A549 (cell line): ENCODE results near the gene ADH4. TPM values are rescaled to one million over a fixed set of nuclear protein-coding genes. Genes with fewer than 3 reads are reported as not detected.
A peak's percentile ranks its signal among the peaks of the same experiment; 100 is the strongest.
"Not testable (repeated sequence)": the region's sequence is repeated elsewhere in the genome, so short reads cannot be mapped to it uniquely, and the experiment has no call there.

Experiments
- ATAC-seq, 2 experiments: fragments of 200-7000 bp in 1 of 2; fragments of >200 bp in 1 of 2; cut with Nextera tagmentation in 1 of 2; cut with Tn5 transposase in 1 of 2; 3 replicates each; pipeline versions ENCODE4 v1.8.0 to v1.9.1; 2018 to 2020; ENCODE audit warnings: mild to moderate bottlenecking in 1 of 2, moderate library complexity in 1 of 2
- CTCF ChIA-PET: fragments of 300-600 bp; sonication (Branson Sonifier 250); formaldehyde crosslinking; extraction: SDS; loops from one replicate; lab custom pipeline; 2021; ENCODE audit warnings: antibody characterized with exemption, inconsistent platforms; lab: Yijun Ruan, JAX
- POLR2A ChIA-PET: fragments of 350-600 bp; formaldehyde crosslinking; extraction: SDS; loops from one replicate; lab custom pipeline; 2021; ENCODE audit warnings: antibody characterized with exemption, inconsistent platforms; lab: Yijun Ruan, JAX
- DNase-seq, 2 experiments: peaks; one replicate each; pipeline versions ENCODE4 v3.0.0 to v3.0.0-alpha.2; 2011 to 2016; ENCODE audit warnings: low read depth in 1 of 2, low spot score in 1 of 2
- FAIRE-seq: peaks from 2 replicates; lab custom pipeline; 2011; peaks lifted over from hg19 to GRCh38; lab: Jason Lieb, UNC
- H3K27ac ChIP-seq, 2 experiments: fragments of >200 bp; sonication (Bioruptor Twin); formaldehyde crosslinking; 3 replicates each; pipeline ENCODE4 v1.5.1; 2016 to 2017
- H3K4me1 ChIP-seq: fragments of >200 bp; sonication (Bioruptor Twin); formaldehyde crosslinking; 3 replicates; pipeline ENCODE4 v1.6.1; 2016
- H3K4me2 ChIP-seq: fragments of >200 bp; sonication (Bioruptor Twin); formaldehyde crosslinking; 3 replicates; pipeline ENCODE4 v1.6.1; 2016
- H3K4me3 ChIP-seq: fragments of >200 bp; sonication (Bioruptor Twin); formaldehyde crosslinking; 3 replicates; pipeline ENCODE4 v1.5.1; 2016
- H3K9me3 ChIP-seq: fragments of >200 bp; sonication (Bioruptor Twin); formaldehyde crosslinking; 3 replicates; pipeline ENCODE4 v1.6.1; 2016
- BHLHE40 ChIP-seq: IDR thresholded peaks from 2 replicates; pipeline ENCODE4 v1.6.1; 2012; ENCODE audit warnings: low read depth, low read length, inconsistent platforms
- CEBPB ChIP-seq, 2 experiments: fragments of >200 bp in 1 of 2; sonication (Bioruptor Twin) in 1 of 2; formaldehyde crosslinking in 1 of 2; IDR thresholded peaks; 2 replicates each; pipeline ENCODE4 v1.6.1; 2012 to 2016
- CHD4 ChIP-seq: fragments of 200-600 bp; sonication (generic); IDR thresholded peaks from 2 replicates; pipeline ENCODE4 v1.6.1; 2016; ENCODE audit warnings: antibody characterized with exemption, mild to moderate bottlenecking, borderline replicate concordance
- EHMT2 ChIP-seq: fragments of 200-600 bp; sonication (generic); IDR thresholded peaks from 2 replicates; pipeline ENCODE4 v1.6.1; 2016; ENCODE audit warnings: antibody characterized with exemption, low read depth, mild to moderate bottlenecking, moderate library complexity
- EP300 ChIP-seq, 2 experiments: fragments of >200 bp; sonication (Bioruptor Twin); formaldehyde crosslinking; IDR thresholded peaks; 2 replicates in 1 of 2; 3 replicates in 1 of 2; pipeline ENCODE4 v1.6.1; 2016 to 2017
- HEYL ChIP-seq: fragments of 250-450 bp; sonication (Bioruptor Pico); IDR thresholded peaks from 2 replicates; pipeline ENCODE4 v1.8.0; 2021; ENCODE audit warnings: mild to moderate bottlenecking, moderate library complexity
- HOXB13 ChIP-seq: fragments of 250-450 bp; sonication (Bioruptor Pico); IDR thresholded peaks from 2 replicates; pipeline ENCODE4 v1.5.0; 2020; ENCODE audit warnings: low read depth, mild to moderate bottlenecking, moderate library complexity
- HOXB5 ChIP-seq: fragments of 250-450 bp; sonication (Bioruptor Pico); IDR thresholded peaks from 2 replicates; pipeline ENCODE4 v1.5.0; 2020; ENCODE audit warnings: mild to moderate bottlenecking, moderate library complexity
- JUNB ChIP-seq: fragments of >200 bp; sonication (Bioruptor Twin); formaldehyde crosslinking; IDR thresholded peaks from 2 replicates; pipeline ENCODE4 v1.6.1; 2016
- MAFK ChIP-seq: fragments of 450-650 bp; IDR thresholded peaks from 2 replicates; pipeline ENCODE4 v1.6.1; 2014; ENCODE audit not compliant: partially characterized antibody
- MYC ChIP-seq: IDR thresholded peaks from 2 replicates; pipeline ENCODE4 v1.6.1; 2012; ENCODE audit warnings: mild to moderate bottlenecking, inconsistent platforms, low read length, improper control_type of control experiment, borderline replicate concordance
- NPAS2 ChIP-seq: fragments of 250-450 bp; sonication (Bioruptor Pico); IDR thresholded peaks from 2 replicates; pipeline ENCODE4 v1.8.0; 2022; ENCODE audit warnings: mild to moderate bottlenecking, moderate library complexity, borderline replicate concordance
- NR3C1 ChIP-seq: fragments of >200 bp; sonication (Bioruptor Twin); formaldehyde crosslinking; IDR thresholded peaks from 3 replicates; pipeline ENCODE4 v1.6.1; 2017
- RARB ChIP-seq: fragments of 250-450 bp; sonication (Bioruptor Pico); IDR thresholded peaks from 2 replicates; pipeline ENCODE4 v1.8.0; 2021; ENCODE audit warnings: mild to moderate bottlenecking, moderate library complexity
- RNF2 ChIP-seq: fragments of 200-600 bp; sonication (generic); IDR thresholded peaks from 2 replicates; pipeline ENCODE4 v1.6.1; 2016; ENCODE audit warnings: low read depth, mild to moderate bottlenecking, antibody characterized with exemption, moderate library complexity, borderline replicate concordance
- TFCP2L1 ChIP-seq: fragments of 250-450 bp; sonication (Bioruptor Pico); IDR thresholded peaks from 2 replicates; pipeline ENCODE4 v1.5.0; 2021; ENCODE audit warnings: mild to moderate bottlenecking
- TP53 ChIP-seq: fragments of 250-450 bp; sonication (Bioruptor Pico); IDR thresholded peaks from 2 replicates; pipeline ENCODE4 v1.5.0; 2021; ENCODE audit warnings: mild to moderate bottlenecking, moderate library complexity
- ZFP36 ChIP-seq: fragments of 450-650 bp; IDR thresholded peaks from 2 replicates; pipeline ENCODE4 v1.6.1; 2014; ENCODE audit warnings: borderline replicate concordance; ENCODE audit not compliant: partially characterized antibody
- WGBS: methylation state at CpG from one replicate; pipeline ENCODE4 v1.1.6; 2017; ENCODE audit errors: missing lambda C conversion rate; 5-methylcytosine and 5-hydroxymethylcytosine counted together
- polyA plus RNA-seq, 4 experiments: library from polyadenylated mRNA; depleted of rRNA in 3 of 4; stranded (reverse); fragments of >200 nt; fragmentation: RNase III in 1 of 4; extraction: RNeasy Plus Mini Kit Qiagen cat#74134 plus additional on column Dnase treatment in 1 of 4; gene quantifications; 2 replicates in 3 of 4; 3 replicates in 1 of 4; pipeline ENCODE4 v1.2.3, GENCODE V29; 2011 to 2017
- TF ChIP-seq, protein P1 (sequence below): IDR thresholded peaks from 2 replicates; pipeline ENCODE4 v1.6.1; 2012
- TF ChIP-seq, protein P2 (sequence below): IDR thresholded peaks from 2 replicates; pipeline ENCODE4 v1.6.1; 2012
- TF ChIP-seq, protein P3 (sequence below): fragments of >200 bp; sonication (Bioruptor Twin); formaldehyde crosslinking; IDR thresholded peaks from 3 replicates; pipeline ENCODE4 v1.6.1; 2016
- TF ChIP-seq, protein P4 (sequence below): fragments of >200 bp; sonication (Bioruptor Twin); formaldehyde crosslinking; IDR thresholded peaks from 3 replicates; pipeline ENCODE4 v1.5.1; 2016

ADH4 gene
- polyA plus RNA-seq, 2 of the 4 experiments (the other 2 are of a cell fraction) = 0.16 TPM; not detected in 1

DNA sequence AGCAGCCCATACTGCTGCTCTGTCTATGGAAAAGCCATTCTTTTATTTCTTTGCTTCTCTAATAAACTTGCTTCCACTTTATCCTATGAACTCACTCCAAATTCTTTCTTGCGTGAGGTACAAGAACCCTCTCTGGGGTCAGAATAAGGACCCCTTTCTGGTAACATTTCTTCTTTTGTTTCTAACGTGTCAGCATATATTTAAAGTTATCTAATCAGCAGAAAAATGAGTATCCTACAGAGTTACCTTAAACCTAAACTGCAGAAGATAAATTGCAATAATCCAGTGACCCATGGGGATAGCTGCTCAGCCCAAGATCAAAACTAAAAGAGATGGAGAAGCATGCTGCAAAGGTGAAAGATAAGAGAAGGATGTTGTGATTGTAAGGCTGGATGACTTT lies 59.5 kb downstream of the ADH4 start:
- no peaks in the 10 kb centered on the region for H3K9me3 ChIP-seq
- POLR2A ChIA-PET = no interaction called here
- H3K4me3 ChIP-seq = no peak overlapping the region
- CTCF ChIA-PET = no interaction called here
- WGBS = 96% methylated on average over 2 of the region's 2 CpGs
- no peak for FAIRE-seq
- peaks cover 7% of the 10 kb centered on the region for H3K4me1 ChIP-seq
- no peak overlapping the region for H3K4me2 ChIP-seq
- no peak overlapping the region for H3K27ac ChIP-seq
- peak; percentile 75 for TF ChIP-seq MAFK
- no peak for TF ChIP-seq ZFP36
- no peak for DNase-seq
- ATAC-seq = no peak

DNA sequence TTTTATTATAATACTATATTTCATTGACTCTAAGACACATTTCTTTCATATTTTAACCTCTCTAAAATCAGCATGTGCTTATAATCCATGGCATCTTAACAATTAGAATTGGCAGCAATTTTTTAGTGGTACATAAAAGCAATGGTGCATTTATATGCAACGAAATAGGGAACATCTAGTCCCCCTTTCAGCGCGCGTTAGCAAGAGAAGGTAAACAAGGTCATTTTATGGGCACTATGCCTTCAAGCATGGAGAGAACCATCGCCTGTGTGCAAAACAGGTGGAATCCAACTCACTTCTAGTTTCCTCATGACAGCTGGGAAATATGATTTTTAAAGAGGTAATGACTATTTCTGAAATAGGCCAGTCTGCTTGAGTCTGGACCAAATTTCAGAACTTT lies 61.9 kb downstream of the ADH4 start:
- ATAC-seq (no peak), DNase-seq (no peak), FAIRE-seq (no peak)
- 94% methylated on average over 5 of the region's 5 CpGs for WGBS
- no peak overlapping the region for H3K4me2 ChIP-seq
- TF ChIP-seq BHLHE40 (no peak), RNF2 (no peak), RARB (CRISPR knock-in tag) (no peak), MYC (no peak), HOXB5 (CRISPR knock-in tag) (no peak), TFCP2L1 (CRISPR knock-in tag) (no peak), TP53 (no peak), JUNB (no peak), NR3C1 (no peak)
- no peaks in the 10 kb centered on the region for H3K9me3 ChIP-seq
- H3K4me3 ChIP-seq = no peak overlapping the region
- ChIA-PET POLR2A (no interaction called here), CTCF (interaction anchor here (1.0 kb wide), 1 partner anchor 818 kb away, joined by 3 read pairs; no protein-coding TSS in a partner anchor)
- peaks cover 6% of the 10 kb centered on the region for H3K4me1 ChIP-seq
- H3K27ac ChIP-seq = no peak overlapping the region

DNA sequence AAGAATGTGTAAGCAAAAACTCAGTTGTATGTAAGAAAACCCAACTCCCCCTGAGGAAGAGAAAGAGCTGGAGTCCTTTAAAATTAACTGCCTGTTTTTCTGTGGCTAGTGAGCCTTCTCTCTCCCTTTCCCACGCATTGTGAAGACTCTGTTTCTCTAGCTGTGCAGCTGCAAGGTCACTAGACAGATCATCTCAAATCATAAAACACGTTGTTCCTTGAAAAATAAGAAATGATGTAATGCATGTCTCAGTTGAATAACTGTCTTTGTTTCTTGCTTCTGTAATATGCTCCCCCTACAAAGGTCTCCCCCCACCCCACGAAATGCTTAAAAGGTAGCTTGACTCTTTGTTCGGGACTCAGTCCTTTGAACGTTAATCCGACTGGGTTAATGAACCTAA lies 63.2 kb downstream of the ADH4 start:
- WGBS = 67% methylated on average over 6 of the region's 6 CpGs
- not testable (repeated sequence) for FAIRE-seq, H3K4me3 ChIP-seq, H3K4me1 ChIP-seq, H3K4me2 ChIP-seq, H3K9me3 ChIP-seq, H3K27ac ChIP-seq, ATAC-seq, DNase-seq
- CTCF ChIA-PET = interaction anchor here (0.6 to 0.7 kb wide), 2 partner anchors 11 to 85 kb away, joined by 3 to 4 read pairs; partner anchors contain the start of gene METAP1
- POLR2A ChIA-PET = interaction anchor here (1.6 kb wide), 1 partner anchor 8 kb away, joined by 4 read pairs; the partner anchor contains the start of gene ADH5

DNA sequence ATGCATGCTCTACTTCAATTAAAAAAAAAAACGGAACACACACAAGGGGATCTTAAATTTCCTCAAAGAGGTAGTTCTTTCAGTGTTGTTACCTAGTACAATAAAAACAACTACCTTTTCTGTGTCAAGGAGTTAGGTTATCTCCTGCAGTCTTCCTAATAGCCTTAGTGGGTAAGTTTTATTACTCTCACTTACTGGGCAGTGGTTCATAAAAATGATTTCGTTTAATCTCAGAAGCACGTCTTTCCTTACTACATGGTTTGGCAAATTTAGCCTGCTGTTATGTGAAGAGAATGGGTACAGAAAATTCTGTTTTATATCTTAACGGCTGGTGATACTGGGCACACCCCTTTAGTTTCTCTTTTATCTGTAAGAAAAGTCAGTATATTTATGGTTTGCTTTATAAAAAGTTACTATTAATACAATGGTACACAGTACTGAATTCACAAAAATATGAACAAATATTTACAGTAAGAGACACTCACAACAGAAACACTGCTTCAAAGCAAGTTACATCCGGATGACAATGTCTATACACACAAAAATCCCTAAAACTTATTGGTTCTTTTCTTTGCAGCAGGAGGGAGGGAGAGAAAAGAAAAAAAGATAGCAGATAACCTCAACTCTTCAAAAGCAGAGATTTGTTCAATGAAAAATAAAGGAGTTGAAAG lies 64.3 kb downstream of the ADH4 start:
- CTCF ChIA-PET = no interaction called here

More for the DNA sequence above, 64.3 kb downstream of the ADH4 start:
- DNase-seq (no peak), ATAC-seq (no peak), FAIRE-seq (no peak)
- TF ChIP-seq, protein P1, sequence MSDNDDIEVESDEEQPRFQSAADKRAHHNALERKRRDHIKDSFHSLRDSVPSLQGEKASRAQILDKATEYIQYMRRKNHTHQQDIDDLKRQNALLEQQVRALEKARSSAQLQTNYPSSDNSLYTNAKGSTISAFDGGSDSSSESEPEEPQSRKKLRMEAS = no peak
- TF ChIP-seq HOXB13 (CRISPR knock-in tag) (no peak), CEBPB (IDR thresholded peaks at IDR 0.05) (no peak), NPAS2 (CRISPR knock-in tag) (no peak), TFCP2L1 (CRISPR knock-in tag) (no peak), TP53 (no peak), HEYL (CRISPR knock-in tag) (no peak), EHMT2 (no peak), CHD4 (no peak), EP300 (IDR thresholded peaks at IDR 0.05) (no peak)
- TF ChIP-seq, protein P2, sequence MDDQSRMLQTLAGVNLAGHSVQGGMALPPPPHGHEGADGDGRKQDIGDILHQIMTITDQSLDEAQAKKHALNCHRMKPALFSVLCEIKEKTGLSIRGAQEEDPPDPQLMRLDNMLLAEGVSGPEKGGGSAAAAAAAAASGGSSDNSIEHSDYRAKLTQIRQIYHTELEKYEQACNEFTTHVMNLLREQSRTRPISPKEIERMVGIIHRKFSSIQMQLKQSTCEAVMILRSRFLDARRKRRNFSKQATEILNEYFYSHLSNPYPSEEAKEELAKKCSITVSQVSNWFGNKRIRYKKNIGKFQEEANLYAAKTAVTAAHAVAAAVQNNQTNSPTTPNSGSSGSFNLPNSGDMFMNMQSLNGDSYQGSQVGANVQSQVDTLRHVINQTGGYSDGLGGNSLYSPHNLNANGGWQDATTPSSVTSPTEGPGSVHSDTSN = no peak
- TF ChIP-seq, protein P3, sequence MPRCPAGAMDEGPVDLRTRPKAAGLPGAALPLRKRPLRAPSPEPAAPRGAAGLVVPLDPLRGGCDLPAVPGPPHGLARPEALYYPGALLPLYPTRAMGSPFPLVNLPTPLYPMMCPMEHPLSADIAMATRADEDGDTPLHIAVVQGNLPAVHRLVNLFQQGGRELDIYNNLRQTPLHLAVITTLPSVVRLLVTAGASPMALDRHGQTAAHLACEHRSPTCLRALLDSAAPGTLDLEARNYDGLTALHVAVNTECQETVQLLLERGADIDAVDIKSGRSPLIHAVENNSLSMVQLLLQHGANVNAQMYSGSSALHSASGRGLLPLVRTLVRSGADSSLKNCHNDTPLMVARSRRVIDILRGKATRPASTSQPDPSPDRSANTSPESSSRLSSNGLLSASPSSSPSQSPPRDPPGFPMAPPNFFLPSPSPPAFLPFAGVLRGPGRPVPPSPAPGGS = no peak
- TF ChIP-seq, protein P4, sequence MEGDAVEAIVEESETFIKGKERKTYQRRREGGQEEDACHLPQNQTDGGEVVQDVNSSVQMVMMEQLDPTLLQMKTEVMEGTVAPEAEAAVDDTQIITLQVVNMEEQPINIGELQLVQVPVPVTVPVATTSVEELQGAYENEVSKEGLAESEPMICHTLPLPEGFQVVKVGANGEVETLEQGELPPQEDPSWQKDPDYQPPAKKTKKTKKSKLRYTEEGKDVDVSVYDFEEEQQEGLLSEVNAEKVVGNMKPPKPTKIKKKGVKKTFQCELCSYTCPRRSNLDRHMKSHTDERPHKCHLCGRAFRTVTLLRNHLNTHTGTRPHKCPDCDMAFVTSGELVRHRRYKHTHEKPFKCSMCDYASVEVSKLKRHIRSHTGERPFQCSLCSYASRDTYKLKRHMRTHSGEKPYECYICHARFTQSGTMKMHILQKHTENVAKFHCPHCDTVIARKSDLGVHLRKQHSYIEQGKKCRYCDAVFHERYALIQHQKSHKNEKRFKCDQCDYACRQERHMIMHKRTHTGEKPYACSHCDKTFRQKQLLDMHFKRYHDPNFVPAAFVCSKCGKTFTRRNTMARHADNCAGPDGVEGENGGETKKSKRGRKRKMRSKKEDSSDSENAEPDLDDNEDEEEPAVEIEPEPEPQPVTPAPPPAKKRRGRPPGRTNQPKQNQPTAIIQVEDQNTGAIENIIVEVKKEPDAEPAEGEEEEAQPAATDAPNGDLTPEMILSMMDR = no peak
- 87% methylated on average over 5 of the region's 5 CpGs for WGBS
- no peak overlapping the region for H3K27ac ChIP-seq
- no peak overlapping the region for H3K4me3 ChIP-seq
- no peaks in the 10 kb centered on the region for H3K4me1 ChIP-seq
- no peak overlapping the region for H3K4me2 ChIP-seq
- no peaks in the 10 kb centered on the region for H3K9me3 ChIP-seq
- POLR2A ChIA-PET = interaction anchor here (1.6 kb wide), 1 partner anchor 9 kb away, joined by 4 read pairs; the partner anchor contains the start of gene ADH5
